GM12878 (cell line): ENCODE results near the gene TRA2B. TPM values are rescaled to one million over a fixed set of nuclear protein-coding genes. Genes with fewer than 3 reads are reported as not detected.

Experiments
- ATAC-seq: fragments of 200-7000 bp; cut with Tn5 transposase; 3 replicates; pipeline ENCODE4 v1.9.1; 2020; ENCODE audit warnings: mild to moderate bottlenecking, moderate library complexity
- BruUV-seq: library from RNA; stranded (reverse); fragments of 400-500 nt; replicated peaks from 2 replicates; lab custom pipeline; 2021; lab: Mats Ljungman, UMichigan
- CTCF ChIA-PET: fragments of 300-600 bp; sonication (Branson Sonifier 250); formaldehyde crosslinking; extraction: SDS; loops from one replicate; lab custom pipeline; 2021; ENCODE audit warnings: inconsistent platforms; lab: Yijun Ruan, JAX
- POLR2A ChIA-PET: fragments of 350-600 bp; formaldehyde crosslinking; extraction: SDS; loops from one replicate; lab custom pipeline; 2021; ENCODE audit warnings: inconsistent platforms; lab: Charles Lee
- RAD21 ChIA-PET: fragments of 300-600 bp; sonication (Branson Sonifier 250); formaldehyde crosslinking; loops from one replicate; lab custom pipeline; 2023; ENCODE audit warnings: antibody characterized with exemption; ENCODE audit not compliant: unreplicated experiment; lab: Charles Lee
- SMC1A ChIA-PET: fragments of 300-600 bp; sonication (Branson Sonifier 250); formaldehyde crosslinking; loops from one replicate; lab custom pipeline; 2023; ENCODE audit not compliant: unreplicated experiment, uncharacterized antibody; lab: Charles Lee
- DNase-seq: peaks from one replicate; pipeline ENCODE4 v3.0.0-alpha.2; 2011; ENCODE audit warnings: low read depth, low spot score
- FAIRE-seq: peaks from 3 replicates; lab custom pipeline; 2011; peaks lifted over from hg19 to GRCh38; lab: Jason Lieb, UNC
- H2AFZ ChIP-seq: 2 replicates; pipeline ENCODE4 v1.6.0; 2011; ENCODE audit warnings: low read depth, low read length, control low read depth; ENCODE audit not compliant: control insufficient read depth
- H3K27ac ChIP-seq: 2 replicates; pipeline ENCODE4 v1.5.1; 2011; ENCODE audit warnings: control low read depth; ENCODE audit not compliant: control insufficient read depth, insufficient read depth
- H3K27me3 ChIP-seq, 2 experiments: replicated peaks in 1 of 2; 2 replicates each; pipeline versions ENCODE4 v1.6.0 to v1.6.1; 2011; ENCODE audit warnings: low read length in 1 of 2; ENCODE audit not compliant: control insufficient read depth in 2 of 2, insufficient read depth in 2 of 2
- H3K36me3 ChIP-seq, 2 experiments: 2 replicates each; pipeline ENCODE4 v1.5.1; 2011; ENCODE audit warnings: low read length in 1 of 2; ENCODE audit not compliant: control insufficient read depth in 2 of 2, insufficient read depth in 2 of 2
- H3K4me1 ChIP-seq: 2 replicates; pipeline ENCODE4 v1.6.1; 2011; ENCODE audit warnings: mild to moderate bottlenecking, low read length, moderate library complexity, mixed read lengths; ENCODE audit not compliant: control insufficient read depth, insufficient read depth
- H3K4me2 ChIP-seq: 2 replicates; pipeline ENCODE4 v1.6.0; 2011; ENCODE audit warnings: control low read depth; ENCODE audit not compliant: control insufficient read depth, insufficient read depth
- H3K4me3 ChIP-seq: fragments of 200-600 bp; sonication (generic); 2 replicates; pipeline ENCODE4 v1.5.1; 2016
- H3K79me2 ChIP-seq: 2 replicates; pipeline ENCODE4 v1.6.0; 2011; ENCODE audit warnings: low read length; ENCODE audit not compliant: control insufficient read depth, insufficient read depth
- H3K9ac ChIP-seq: 2 replicates; pipeline ENCODE4 v1.8.0; 2011; ENCODE audit warnings: low read length, control low read depth, mixed read lengths; ENCODE audit not compliant: control insufficient read depth, insufficient read depth
- H3K9me3 ChIP-seq: replicated peaks from 3 replicates; pipeline ENCODE4 v1.5.1; 2011; ENCODE audit warnings: mild to moderate bottlenecking, low read length; ENCODE audit not compliant: control insufficient read depth, insufficient read depth
- H4K20me1 ChIP-seq: 2 replicates; pipeline ENCODE4 v1.6.0; 2011; ENCODE audit not compliant: control insufficient read depth, insufficient read depth
- ASH2L ChIP-seq: fragments of 300-600, 200-600 bp; sonication (generic); IDR thresholded peaks from 2 replicates; pipeline ENCODE4 v1.6.1; 2017; ENCODE audit warnings: low read depth, mild to moderate bottlenecking, borderline replicate concordance
- CHD4 ChIP-seq: fragments of 200-600 bp; sonication (generic); IDR thresholded peaks from 2 replicates; pipeline ENCODE4 v1.6.1; 2016; ENCODE audit warnings: mild to moderate bottlenecking
- POLR2A ChIP-seq: IDR thresholded peaks from 2 replicates; pipeline ENCODE4 v1.6.1; 2011; ENCODE audit warnings: low read depth, mild to moderate bottlenecking, low read length
- POLR2AphosphoS5 ChIP-seq: IDR thresholded peaks from 2 replicates; pipeline ENCODE4 v1.6.1; 2011; ENCODE audit warnings: mild to moderate bottlenecking, low read length, inconsistent platforms
- WGBS: methylation state at CpG from one replicate; pipeline ENCODE4 v1.1.6; 2016; ENCODE audit warnings: low lambda C conversion rate; ENCODE audit not compliant: insufficient replicate concordance, insufficient coverage; ENCODE audit errors: missing lambda C conversion rate; 5-methylcytosine and 5-hydroxymethylcytosine counted together
- in situ Hi-C: fragments of 300-500 bp; cut with MboI; formaldehyde crosslinking; loops from 9 replicates; pipeline ENCODE4 v1.14.3; 2018; ENCODE audit warnings: mixed read lengths
- intact Hi-C: fragments of 100-400 bp; cut with micrococcal nuclease; formaldehyde crosslinking; loops from one replicate; pipeline ENCODE4 v1.14.2; 2022; ENCODE audit not compliant: unreplicated experiment
- polyA plus RNA-seq, 11 experiments: library from polyadenylated mRNA; depleted of rRNA in 4 of 11; unstranded in 6 of 11; stranded (reverse) in 5 of 11; fragments of >200 nt; fragmentation: Nextera tagmentation in 4 of 11; fragmentation: Illumina TruSeq in 1 of 11; extraction: Ambion mirVana in 4 of 11; extraction: Trizol in 1 of 11; gene quantifications; 1 replicate in 1 of 11; 2 replicates in 10 of 11; pipeline versions ENCODE4 v1.2.1 to v1.2.3, GENCODE V29; 2011 to 2016; ENCODE audit warnings: inconsistent platforms in 2 of 11, missing spikeins in 2 of 11, low read depth in 1 of 11
- total RNA-seq, 4 experiments: library from RNA; depleted of rRNA in 3 of 4; stranded (reverse); fragments of >200 nt in 3 of 4; fragmentation: Illumina TruSeq in 1 of 4; extraction: Trizol in 1 of 4; gene quantifications; 2 replicates each; pipeline versions ENCODE4 v1.2.1 to v1.2.3, GENCODE V29; 2013 to 2021

The TRA2B gene
- total and polyA plus RNA-seq, 10 of the 15 experiments (the other 5 are each of a cell fraction or from before 2014, with no cell fraction given): 130 to 317 (median 278) TPM

DNA sequence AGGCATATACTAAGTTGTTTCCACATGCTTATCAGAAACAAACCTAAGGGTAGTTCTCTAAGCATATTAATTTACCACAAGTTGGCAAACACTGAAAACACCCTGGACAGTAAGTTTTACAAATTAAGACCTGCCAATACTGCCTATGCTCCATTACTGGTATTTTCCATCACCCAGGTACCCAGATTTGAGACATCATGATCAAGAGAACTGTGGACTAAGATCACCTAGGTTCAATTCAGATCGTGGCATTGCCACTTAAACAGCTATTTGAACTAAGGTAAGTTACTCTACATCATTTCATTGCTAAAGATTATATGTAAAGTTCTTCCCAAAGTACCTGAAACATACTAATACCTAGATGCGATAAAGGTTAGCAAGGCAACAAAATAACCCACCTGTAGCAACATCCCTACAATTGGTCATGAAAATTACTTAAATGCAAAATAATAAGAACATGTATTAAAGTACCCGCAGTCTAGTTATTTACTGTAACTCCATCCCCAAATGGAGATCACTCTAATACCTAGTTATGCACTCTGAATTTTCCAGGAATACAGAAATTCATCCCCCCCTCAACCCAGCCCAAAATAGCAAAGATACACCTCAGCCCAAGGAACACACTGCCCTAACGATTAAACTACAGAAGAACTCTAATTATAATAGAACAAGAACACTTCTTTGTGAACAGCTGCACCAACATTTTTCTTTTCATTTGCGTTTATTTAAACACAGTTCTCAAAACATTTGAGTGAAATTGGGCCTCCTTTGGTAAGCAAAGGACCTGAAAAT is 21.6 kb downstream of the TRA2B start:
- no peak for DNase-seq
- CTCF ChIA-PET: no interaction called here
- no peak overlapping the region for H3K4me3 ChIP-seq

DNA sequence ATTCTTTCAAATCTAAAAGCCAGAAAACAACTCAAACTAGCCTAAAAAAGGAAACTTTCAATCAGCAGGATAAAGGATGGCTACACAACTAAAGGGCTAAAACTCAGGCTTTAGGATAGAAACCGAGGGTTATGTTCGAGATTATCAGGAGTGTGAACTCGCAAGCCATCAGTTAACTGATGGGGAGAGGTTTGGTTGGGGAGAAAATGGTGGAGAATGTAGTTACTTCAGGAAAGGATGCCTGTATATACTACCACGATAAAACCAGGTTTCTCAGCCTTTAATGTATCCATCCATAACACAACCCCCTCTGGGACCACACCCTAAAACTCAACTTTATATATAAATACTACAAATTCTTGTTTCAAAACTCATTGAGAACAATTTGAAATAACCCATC is 22.2 kb downstream of the TRA2B start:
- H3K27ac ChIP-seq: no peak overlapping the region
- no TSS peak for BruUV-seq
- H3K4me2 ChIP-seq: no peak overlapping the region
- no peak overlapping the region for H3K9ac ChIP-seq
- no peak overlapping the region for H2AFZ ChIP-seq
- H4K20me1 ChIP-seq: no peaks in the 10 kb centered on the region; the same call in 1 of the 2 replicates
- no peaks in the 10 kb centered on the region for H3K4me1 ChIP-seq
- ATAC-seq (no peak), DNase-seq (no peak)
- ChIA-PET SMC1A (no interaction called here), CTCF (no interaction called here), RAD21 (no interaction called here), POLR2A (interaction anchor here (1.1 kb wide), 1 partner anchor 12 kb away, joined by 3 read pairs; no protein-coding TSS in a partner anchor)
- H3K79me2 ChIP-seq: peaks cover 2% of the 10 kb centered on the region
- in situ Hi-C loops: no loop called here
- no peaks in the 10 kb centered on the region for H3K9me3 ChIP-seq
- intact Hi-C loops: no loop called here
- H3K36me3 ChIP-seq: peaks cover 6 to 46% of the 10 kb centered on the region in 2 experiments
- H3K4me3 ChIP-seq: no peak overlapping the region
- WGBS: 100% methylated on average over 4 of the region's 4 CpGs
- peak; percentile 21 for TF ChIP-seq POLR2AphosphoS5
- TF ChIP-seq CHD4: no peak
- TF ChIP-seq, all 136 proteins: peak for 1
- no peak for FAIRE-seq
- H3K27me3 ChIP-seq: no peaks in the 10 kb centered on the region

More for the DNA sequence above, 21.6 kb downstream of the TRA2B start:
- no peak for ATAC-seq
- Histone ChIP-seq H3K4me2 (no peak overlapping the region), H3K79me2 (peaks cover 6% of the 10 kb centered on the region), H3K9me3 (no peaks in the 10 kb centered on the region), H3K36me3 (peaks cover 6 to 51% of the 10 kb centered on the region in 2 experiments), H4K20me1 (no peaks in the 10 kb centered on the region; the same call in 1 of the 2 replicates), H3K4me1 (no peaks in the 10 kb centered on the region), H3K27me3 (no peaks in the 10 kb centered on the region), H3K27ac (no peak overlapping the region), H2AFZ (no peak overlapping the region), H3K9ac (no peak overlapping the region)
- WGBS: 88% methylated on average over 5 of the region's 5 CpGs
- TF ChIP-seq POLR2AphosphoS5 (peak; percentile 72), POLR2A (peak; percentile 40; the same call in 1 of the 2 replicates), ASH2L (no peak)
- ChIA-PET POLR2A (no interaction called here), SMC1A (no interaction called here), RAD21 (no interaction called here)
- FAIRE-seq: no peak
- in situ Hi-C loops (no loop called here), intact Hi-C loops (no loop called here)
- BruUV-seq: no TSS peak
